HCT116 (cell line): ENCODE results near the gene CYP11A1. TPM values are rescaled to one million over a fixed set of nuclear protein-coding genes. Genes with fewer than 3 reads are reported as not detected.

Experiments
- ATAC-seq: fragments of 200-7000 bp; cut with Tn5 transposase; 2 replicates; pipeline ENCODE4 v1.9.1; 2020; ENCODE audit warnings: mild to moderate bottlenecking, moderate library complexity
- BruUV-seq: library from RNA; stranded (reverse); fragments of 400-500 nt; replicated peaks from 2 replicates; lab custom pipeline; 2021; lab: Mats Ljungman, UMichigan
- CTCF ChIA-PET: fragments of 300-600 bp; sonication (Branson Sonifier 250); formaldehyde crosslinking; loops from one replicate; lab custom pipeline; 2021; ENCODE audit warnings: antibody characterized with exemption; lab: Charles Lee
- POLR2A ChIA-PET: fragments of 300-600, 350-600 bp; sonication (Branson Sonifier 250); formaldehyde crosslinking; loops from one replicate; lab custom pipeline; 2021; ENCODE audit warnings: antibody characterized with exemption; lab: Charles Lee
- RAD21 ChIA-PET, 2 experiments: fragments of 300-600 bp; sonication (Branson Sonifier 250); formaldehyde crosslinking; loops; one replicate each; lab custom pipeline; 2023; ENCODE audit warnings: low total read pairs in 2 of 2; ENCODE audit not compliant: uncharacterized antibody in 2 of 2, unreplicated experiment in 2 of 2, low non-redundant PET in 1 of 2; lab: Charles Lee
- DNase-seq: peaks from one replicate; pipeline ENCODE4 v3.0.0-alpha.2; 2010; ENCODE audit warnings: low read depth, low spot score
- H2AFZ ChIP-seq: fragments of 200-600 bp; shearing (Covaris generic), sonication (generic); 2 replicates; pipeline ENCODE4 v1.6.1; 2017; ENCODE audit warnings: low read depth, mixed run types, mixed read lengths, antibody characterized with exemption, low read length; ENCODE audit not compliant: poor library complexity, severe bottlenecking
- H3K27ac ChIP-seq: 2 replicates; pipeline ENCODE4 v1.5.1; 2012; ENCODE audit warnings: low read depth, low read length
- H3K27me3 ChIP-seq: fragments of 200-600 bp; sonication (generic); 2 replicates; pipeline ENCODE4 v1.6.1; 2016; ENCODE audit warnings: mixed run types, low read length, mixed read lengths; ENCODE audit not compliant: insufficient read depth
- H3K36me3 ChIP-seq, 2 experiments: fragments of 200-500 bp in 1 of 2; fragments of 200-600 bp in 1 of 2; sonication (Bioruptor generic) in 1 of 2; sonication (generic) in 1 of 2; 2 replicates each; pipeline versions ENCODE4 v1.5.1 to v1.6.1; 2014 to 2016; ENCODE audit warnings: low read length in 2 of 2, inconsistent platforms in 1 of 2, mixed read lengths in 1 of 2, mixed run types in 1 of 2; ENCODE audit not compliant: insufficient read depth in 2 of 2, control insufficient read depth in 1 of 2
- H3K4me1 ChIP-seq, 2 experiments: fragments of 200-600 bp in 1 of 2; sonication (generic) in 1 of 2; 2 replicates each; pipeline versions ENCODE4 v1.5.1 to v1.6.1; 2012 to 2017; ENCODE audit warnings: low read length in 2 of 2, inconsistent platforms in 1 of 2, mild to moderate bottlenecking in 1 of 2, mixed read lengths in 1 of 2, mixed run types in 1 of 2, moderate library complexity in 1 of 2; ENCODE audit not compliant: insufficient read depth in 2 of 2, control insufficient read depth in 1 of 2
- H3K4me2 ChIP-seq: fragments of 200-600 bp; sonication (generic); 2 replicates; pipeline ENCODE4 v1.6.1; 2017; ENCODE audit warnings: mixed run types, low read length, mixed read lengths
- H3K4me3 ChIP-seq, 2 experiments: fragments of 200-600 bp in 1 of 2; sonication (generic) in 1 of 2; replicated peaks in 1 of 2; 2 replicates each; pipeline ENCODE4 v1.5.1; 2011 to 2016; ENCODE audit warnings: low read length in 2 of 2, control low read depth in 1 of 2, low read depth in 1 of 2, mild to moderate bottlenecking in 1 of 2, mixed read lengths in 1 of 2, mixed run types in 1 of 2
- H3K79me2 ChIP-seq: fragments of 200-600 bp; sonication (generic); 2 replicates; pipeline ENCODE4 v1.6.1; 2017; ENCODE audit warnings: mild to moderate bottlenecking, mixed run types, low read length, moderate library complexity, mixed read lengths; ENCODE audit not compliant: insufficient read depth
- H3K9ac ChIP-seq: fragments of 200-600 bp; sonication (generic); 2 replicates; pipeline ENCODE4 v1.6.1; 2016; ENCODE audit warnings: low read length, mixed read lengths
- H3K9me2 ChIP-seq: fragments of 200-600 bp; sonication (generic), shearing (Covaris generic); 2 replicates; pipeline ENCODE4 v1.6.1; 2017; ENCODE audit warnings: mixed run types, mild to moderate bottlenecking, moderate library complexity; ENCODE audit not compliant: insufficient read depth
- H3K9me3 ChIP-seq, 2 experiments: fragments of 200-500 bp in 1 of 2; fragments of 200-600 bp in 1 of 2; sonication (Bioruptor generic) in 1 of 2; sonication (generic) in 1 of 2; 2 replicates each; pipeline ENCODE4 v1.6.1; 2014 to 2017; ENCODE audit warnings: low read length in 2 of 2, mixed read lengths in 2 of 2, inconsistent platforms in 1 of 2, low read depth in 1 of 2, mild to moderate bottlenecking in 1 of 2, mixed run types in 1 of 2, moderate library complexity in 1 of 2; ENCODE audit not compliant: control insufficient read depth in 1 of 2, insufficient read depth in 1 of 2
- H4K20me1 ChIP-seq: fragments of 200-600 bp; sonication (generic), shearing (Covaris generic); 2 replicates; pipeline ENCODE4 v1.6.1; 2017; ENCODE audit warnings: mixed run types, mild to moderate bottlenecking, moderate library complexity; ENCODE audit not compliant: insufficient read depth
- ATF3 ChIP-seq: IDR thresholded peaks from 2 replicates; pipeline ENCODE4 v1.6.1; 2012
- CBX3 ChIP-seq: IDR thresholded peaks from 2 replicates; pipeline ENCODE4 v1.6.1; 2012; ENCODE audit warnings: low read depth
- CEBPB ChIP-seq: IDR thresholded peaks from 2 replicates; pipeline ENCODE4 v1.6.1; 2012; ENCODE audit warnings: low read depth
- EGR1 ChIP-seq: IDR thresholded peaks from 2 replicates; pipeline ENCODE4 v1.6.1; 2012; ENCODE audit warnings: low read depth
- EZH2 ChIP-seq: fragments of 200-600 bp; sonication (generic); IDR thresholded peaks from 2 replicates; pipeline ENCODE4 v1.6.1; 2017; ENCODE audit warnings: antibody characterized with exemption, mixed run types
- FOSL1 ChIP-seq: IDR thresholded peaks from 2 replicates; pipeline ENCODE4 v1.6.1; 2012; ENCODE audit warnings: low read depth
- JUND ChIP-seq: IDR thresholded peaks from 2 replicates; pipeline ENCODE4 v1.6.1; 2012
- POLR2A ChIP-seq: IDR thresholded peaks from 2 replicates; pipeline ENCODE4 v1.7.0; 2011; ENCODE audit warnings: borderline replicate concordance; ENCODE audit not compliant: insufficient read depth, insufficient read length; ENCODE audit errors: extremely low read depth
- REST ChIP-seq: IDR thresholded peaks from 2 replicates; pipeline ENCODE4 v1.6.1; 2012; ENCODE audit warnings: low read depth
- SRF ChIP-seq: IDR thresholded peaks from 2 replicates; pipeline ENCODE4 v1.6.1; 2012; ENCODE audit warnings: low read depth
- TCF7L2 ChIP-seq: IDR thresholded peaks from 2 replicates; pipeline ENCODE4 v1.7.0; 2011; ENCODE audit warnings: borderline replicate concordance, inconsistent platforms; ENCODE audit not compliant: insufficient read depth, insufficient read length; ENCODE audit errors: extremely low read depth
- ZFX ChIP-seq: fragments of 450-650 bp; IDR thresholded peaks from 2 replicates; pipeline ENCODE4 v1.6.1; 2017
- intact Hi-C: fragments of 100-400 bp; cut with micrococcal nuclease; formaldehyde crosslinking; loops from 2 replicates; pipeline ENCODE4 v1.10.0; 2022
- total RNA-seq: library from RNA; stranded (reverse); gene quantifications from one replicate; pipeline ENCODE4 v1.2.1, GENCODE V29; 2021; ENCODE audit not compliant: unreplicated experiment

The CYP11A1 gene
- total RNA-seq, 1 experiment from 2014 or later = 0.57 TPM

GRCh38 chr15:74318376-74319137, 48.9 kb downstream of the CYP11A1 start:
- Histone ChIP-seq H3K27ac (no peak overlapping the region), H3K9ac (no peak overlapping the region), H3K4me2 (no peak overlapping the region), H3K4me3 (no peak overlapping the region), H3K36me3 (no peaks in the 10 kb centered on the region), H3K27me3 (no peaks in the 10 kb centered on the region), H2AFZ (no peak overlapping the region), H3K79me2 (no peaks in the 10 kb centered on the region), H3K4me1 (no peaks in the 10 kb centered on the region; a peak in 2 of 4 replicates), H4K20me1 (no peaks in the 10 kb centered on the region), H3K9me2 (no peaks in the 10 kb centered on the region), H3K9me3 (no peaks in the 10 kb centered on the region)
- ChIA-PET RAD21 (no interaction called here), CTCF (interaction anchor here (1.4 to 6.7 kb wide), 5 partner anchors 9 to 368 kb away, joined by 3 to 126 read pairs (median 5); no protein-coding TSS in a partner anchor), POLR2A (no interaction called here)
- TF ChIP-seq CEBPB (no peak), SRF (no peak), POLR2A (no peak), TCF7L2 (no peak), EGR1 (no peak), ATF3 (no peak), ZFX (no peak), CBX3 (no peak), REST (no peak), EZH2 (no peak), JUND (no peak), FOSL1 (no peak)
- no peak for DNase-seq
- ATAC-seq = no peak
- intact Hi-C loops = no loop called here
- BruUV-seq = no TSS peak
